AG08395 (cell line): ENCODE measurements around the gene LRRC70.

Experiments used
- DNase-seq: peaks from one replicate; pipeline ENCODE4 v3.0.0; 2012; ENCODE audit warnings: mixed read lengths, low spot score

Gene LRRC70

DNA sequence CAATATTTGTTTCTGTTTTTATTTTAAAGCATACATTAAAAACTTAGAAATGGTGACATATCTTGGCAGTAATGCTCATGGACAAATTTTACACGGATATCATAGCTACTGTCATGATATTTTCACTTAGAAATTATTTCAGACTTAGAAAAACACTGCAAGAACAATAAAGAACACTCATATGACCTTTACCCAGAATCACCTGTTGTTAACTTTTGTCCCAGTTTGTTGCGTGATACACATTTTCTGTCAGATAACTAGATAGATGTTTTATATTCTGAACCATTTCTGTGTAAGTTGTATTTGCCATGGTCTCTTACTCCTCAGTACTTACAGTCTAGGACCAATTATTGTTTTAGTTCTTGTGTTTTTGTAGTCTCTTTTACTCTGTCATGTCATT lies 3.6 kb upstream of the LRRC70 start:
- DNase-seq = no peak

GRCh38 chr5:62575489-62575888 lies 3.1 kb upstream of the LRRC70 start:
- no peak for DNase-seq

- DNase-seq = no peak
Measured at GRCh38 chr5:62576570-62577170, 1.9 kb upstream of the LRRC70 start.

- no peak for DNase-seq
Measured at GRCh38 chr5:62577488-62577887, 1.1 kb upstream of the LRRC70 start.

DNA sequence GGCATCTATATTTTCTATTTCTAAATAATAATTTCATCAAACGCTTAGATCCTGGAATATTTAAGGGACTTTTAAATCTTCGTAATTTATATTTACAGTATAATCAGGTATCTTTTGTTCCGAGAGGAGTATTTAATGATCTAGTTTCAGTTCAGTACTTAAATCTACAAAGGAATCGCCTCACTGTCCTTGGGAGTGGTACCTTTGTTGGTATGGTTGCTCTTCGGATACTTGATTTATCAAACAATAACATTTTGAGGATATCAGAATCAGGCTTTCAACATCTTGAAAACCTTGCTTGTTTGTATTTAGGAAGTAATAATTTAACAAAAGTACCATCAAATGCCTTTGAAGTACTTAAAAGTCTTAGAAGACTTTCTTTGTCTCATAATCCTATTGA lies 1.1 kb downstream of the LRRC70 start:
- DNase-seq = no peak

- peak; percentile 8 for DNase-seq
Measured at GRCh38 chr5:62581836-62582597, 3.4 kb downstream of the LRRC70 start.

DNA sequence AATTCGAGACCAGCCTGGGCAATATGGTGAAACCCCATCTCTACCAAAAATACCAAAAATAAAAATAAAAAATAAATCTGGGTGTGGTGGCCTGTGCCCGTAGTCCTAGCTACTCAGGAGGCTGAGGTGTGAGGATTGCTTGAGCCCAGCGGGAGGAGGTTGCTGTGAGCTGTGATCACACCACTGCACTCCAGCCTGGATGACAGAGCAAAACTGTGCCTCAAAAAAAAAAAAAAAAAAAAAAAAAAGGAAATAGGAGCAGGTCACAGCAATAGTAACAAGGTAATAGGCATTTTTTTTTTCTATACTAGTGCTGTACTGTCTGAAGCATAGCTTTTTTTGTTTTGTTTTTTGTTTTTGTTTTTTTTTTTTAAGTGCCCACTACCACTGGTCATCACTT lies 5.8 kb downstream of the LRRC70 start:
- no peak for DNase-seq

DNA sequence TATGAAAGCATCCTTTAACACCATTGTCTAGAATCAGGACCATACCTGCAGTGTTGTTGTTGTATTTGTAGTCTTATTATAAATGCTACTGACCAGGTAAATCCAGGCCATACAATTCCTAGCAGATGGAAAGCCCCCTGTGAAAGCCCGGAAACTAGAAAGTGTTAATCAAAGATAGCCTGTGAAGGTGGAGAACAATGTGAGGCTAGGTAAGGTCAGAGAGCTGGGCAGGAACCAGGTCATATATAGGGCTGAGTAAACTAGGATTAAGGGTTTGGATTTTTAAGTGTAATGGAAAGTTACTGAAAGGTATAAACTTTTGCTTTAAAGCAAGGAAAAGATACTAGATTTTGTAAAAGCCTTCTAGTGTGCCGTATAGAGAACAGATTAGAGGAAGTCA lies 6.7 kb downstream of the LRRC70 start:
- DNase-seq = no peak

GRCh38 chr5:62585751-62586150 lies 7.1 kb downstream of the LRRC70 start:
- no peak for DNase-seq

- no peak for DNase-seq
Measured at GRCh38 chr5:62587737-62588136, 9.1 kb downstream of the LRRC70 start.

- DNase-seq = no peak
Measured at GRCh38 chr5:62588668-62589067, 10.0 kb downstream of the LRRC70 start.

DNA sequence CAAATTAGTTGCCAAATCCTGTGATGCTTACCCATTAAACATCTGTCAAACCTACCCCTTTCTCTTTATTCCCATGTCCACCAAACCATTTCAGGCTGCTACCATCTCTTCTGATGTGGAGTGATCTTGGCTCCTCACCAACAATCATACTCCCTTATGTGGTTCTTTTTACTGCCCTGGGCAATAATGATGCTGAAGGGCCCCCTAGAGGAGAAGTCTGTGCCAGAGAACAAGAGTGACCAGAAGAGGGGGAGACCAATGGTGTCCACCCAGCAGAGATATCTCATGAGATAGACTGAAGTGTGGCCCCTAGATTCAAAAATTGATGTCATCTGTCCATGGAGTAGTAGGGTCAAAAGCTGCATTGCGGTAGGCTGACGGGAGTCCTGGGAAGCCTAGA lies 10.9 kb downstream of the LRRC70 start:
- no peak for DNase-seq

GRCh38 chr5:62590387-62590786 lies 11.8 kb downstream of the LRRC70 start:
- no peak for DNase-seq

- no peak for DNase-seq
Measured at GRCh38 chr5:62592558-62592957, 13.9 kb downstream of the LRRC70 start.

DNA sequence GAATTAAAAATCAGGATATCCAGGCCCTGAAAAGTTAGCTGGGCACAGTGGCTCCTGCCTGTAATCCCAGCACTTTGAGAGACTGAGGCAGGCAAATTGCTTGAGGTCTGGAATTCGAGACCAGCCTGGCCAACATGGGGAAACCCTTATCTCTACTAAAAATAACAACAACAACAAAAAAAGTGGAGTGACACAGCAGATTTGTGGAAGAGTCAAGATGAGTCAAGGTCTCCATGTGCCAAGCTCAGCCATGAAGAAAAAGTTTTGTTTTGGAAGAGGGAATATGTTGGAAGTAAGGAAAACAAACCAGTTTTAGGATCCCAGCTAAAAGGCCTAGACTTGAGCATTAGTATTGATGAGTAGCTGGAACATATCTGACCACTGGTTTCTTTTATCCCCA lies 14.7 kb downstream of the LRRC70 start:
- peak; percentile 10 for DNase-seq

GRCh38 chr5:62594364-62594984 lies 15.9 kb downstream of the LRRC70 start:
- DNase-seq = no peak

DNA sequence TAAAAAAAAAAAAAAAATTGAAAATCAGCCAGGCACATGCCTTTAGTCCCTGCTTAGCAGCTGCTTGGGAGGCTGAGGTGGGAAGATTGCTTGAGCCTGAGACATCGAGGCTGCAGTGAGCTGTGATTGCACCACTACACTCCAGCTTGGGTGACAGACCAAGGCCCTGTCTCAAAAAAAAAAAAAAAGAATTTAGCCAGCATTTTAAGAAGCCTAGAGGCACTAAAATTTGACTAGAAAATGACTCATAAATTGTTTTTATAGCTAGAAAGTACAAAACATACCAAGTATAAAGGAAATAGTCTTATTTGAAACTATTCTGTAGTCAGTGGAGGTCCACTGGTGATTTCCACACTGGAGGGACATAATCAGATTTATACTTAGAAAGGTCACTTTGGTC lies 17.5 kb downstream of the LRRC70 start:
- DNase-seq = peak; percentile 6

DNA sequence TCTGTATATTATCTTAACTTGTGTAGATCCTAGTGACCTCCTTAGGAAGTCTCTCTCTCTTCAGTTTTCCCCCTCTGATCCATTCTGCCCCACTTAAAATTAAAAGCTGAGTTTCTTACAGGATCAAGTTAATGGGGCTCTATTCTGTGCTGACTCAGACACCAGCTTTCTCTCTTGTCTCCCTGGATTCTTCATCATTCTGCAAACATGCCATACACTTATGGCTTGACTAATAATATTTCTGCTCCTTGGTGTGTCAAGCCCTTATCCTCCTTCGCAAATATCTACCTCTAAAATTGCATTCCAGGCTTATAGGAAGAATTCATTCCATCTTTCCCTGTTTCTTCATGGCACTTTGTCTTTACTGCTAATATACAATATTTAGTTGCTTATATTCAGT lies 18.1 kb downstream of the LRRC70 start:
- DNase-seq = no peak

DNA sequence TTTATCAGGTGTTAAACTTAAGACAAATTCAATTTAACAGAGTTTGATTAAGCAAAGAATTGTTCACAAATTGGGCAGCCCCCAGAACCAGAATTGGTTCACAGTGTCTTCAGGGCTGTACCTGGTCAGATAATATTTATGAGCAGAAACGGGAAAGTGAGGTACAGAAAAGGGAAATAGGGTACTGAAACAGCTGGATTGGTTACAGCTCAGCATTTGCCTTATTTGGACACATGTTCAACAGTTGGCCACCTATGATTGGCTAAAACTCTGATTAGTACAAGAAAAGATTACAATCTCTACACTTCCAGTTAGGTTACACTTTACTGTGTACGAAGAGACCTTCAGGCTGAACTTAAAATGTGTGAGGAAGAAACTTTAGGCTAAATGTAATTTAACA lies 18.7 kb downstream of the LRRC70 start:
- no peak for DNase-seq

DNA sequence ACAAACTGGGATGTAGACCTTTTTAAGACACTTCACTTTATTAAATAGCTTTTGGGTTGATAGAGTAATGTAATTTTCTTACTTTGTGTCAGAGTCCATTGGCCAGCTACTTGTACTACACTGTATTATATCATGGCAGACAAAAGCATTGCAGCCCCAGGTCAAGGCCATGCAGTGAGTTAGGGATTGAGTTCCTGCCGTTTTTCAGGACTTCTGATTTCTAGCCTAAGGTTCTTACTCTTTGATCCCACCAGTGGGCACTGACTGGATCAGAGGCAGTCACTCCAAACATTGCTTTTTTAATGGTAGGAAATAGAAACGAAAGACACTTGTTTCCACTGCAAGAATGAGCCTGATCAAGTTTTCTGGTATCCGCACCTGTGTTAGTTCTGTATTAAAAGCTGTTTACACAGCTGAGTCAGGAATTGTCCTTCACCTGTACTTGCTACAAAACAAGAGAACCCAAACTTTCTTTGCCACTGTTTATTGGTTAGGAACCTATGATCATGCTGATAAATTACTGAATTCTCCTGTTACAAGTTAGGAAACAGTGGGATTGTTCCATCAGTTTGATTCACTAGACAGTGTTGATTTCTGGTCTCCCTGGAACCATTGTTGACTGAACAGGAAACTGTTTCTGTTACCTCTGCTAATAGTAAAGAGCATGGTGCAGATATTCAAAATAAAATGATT lies 22.1 kb downstream of the LRRC70 start:
- DNase-seq = no peak

- no peak for DNase-seq
Measured at GRCh38 chr5:62603934-62604333, 25.3 kb downstream of the LRRC70 start.

- DNase-seq = no peak
Measured at GRCh38 chr5:62605638-62606037, 27.0 kb downstream of the LRRC70 start.

DNA sequence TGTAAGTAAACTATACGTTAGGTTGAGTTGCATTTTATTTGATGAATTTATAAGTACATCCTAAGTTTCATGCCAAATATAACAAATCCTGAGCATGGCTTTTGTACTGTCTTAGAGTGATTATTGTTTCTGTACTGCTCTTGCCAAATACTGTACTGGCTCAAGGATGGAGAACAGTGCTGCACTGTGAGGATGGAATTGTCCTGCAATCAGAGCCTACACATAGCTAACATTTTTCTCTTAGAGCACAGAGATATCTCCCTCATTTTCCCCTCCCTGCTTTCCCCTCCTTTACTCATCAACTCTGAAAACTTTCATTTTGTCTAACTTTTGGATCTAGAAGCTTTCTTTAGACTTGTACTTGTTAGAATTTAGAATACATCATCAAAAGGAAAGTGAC lies 28.3 kb downstream of the LRRC70 start:
- DNase-seq = peak; percentile 13
